ENCODE measurements around the gene SHC2.
"Not testable (repeated sequence)": the region's sequence is repeated elsewhere in the genome, so short reads cannot be mapped to it uniquely, and the experiment has no call there.

SHC2 gene

DNA sequence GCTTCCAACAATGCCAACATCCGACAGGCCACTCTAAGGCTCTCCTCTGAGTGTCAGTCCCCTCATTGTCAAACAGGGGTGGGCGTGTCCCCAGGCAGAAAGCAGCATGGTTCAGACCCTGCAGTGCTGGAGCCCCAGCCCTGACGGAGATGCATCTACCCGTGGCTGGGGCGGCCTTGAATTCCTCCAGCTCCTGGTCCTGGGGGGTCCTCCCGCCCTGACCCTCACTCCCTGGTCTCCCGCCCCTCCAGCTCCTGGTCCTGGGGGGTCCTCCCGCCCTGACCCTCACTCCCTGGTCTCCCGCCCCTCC lies 38.0 kb downstream of the SHC2 start:
- H3K9me3 Mint-ChIP-seq, result peaks cover 11% of the 10 kb centered on the region
- H3K4me3 Mint-ChIP-seq; H3K36me3 Mint-ChIP-seq (ENCODE audit: low read depth); H3K27ac Mint-ChIP-seq; H3K4me1 Mint-ChIP-seq (ENCODE audit: low read depth); intact Hi-C loops (cut with micrococcal nuclease); H3K27me3 Mint-ChIP-seq: not testable (repeated sequence)

DNA sequence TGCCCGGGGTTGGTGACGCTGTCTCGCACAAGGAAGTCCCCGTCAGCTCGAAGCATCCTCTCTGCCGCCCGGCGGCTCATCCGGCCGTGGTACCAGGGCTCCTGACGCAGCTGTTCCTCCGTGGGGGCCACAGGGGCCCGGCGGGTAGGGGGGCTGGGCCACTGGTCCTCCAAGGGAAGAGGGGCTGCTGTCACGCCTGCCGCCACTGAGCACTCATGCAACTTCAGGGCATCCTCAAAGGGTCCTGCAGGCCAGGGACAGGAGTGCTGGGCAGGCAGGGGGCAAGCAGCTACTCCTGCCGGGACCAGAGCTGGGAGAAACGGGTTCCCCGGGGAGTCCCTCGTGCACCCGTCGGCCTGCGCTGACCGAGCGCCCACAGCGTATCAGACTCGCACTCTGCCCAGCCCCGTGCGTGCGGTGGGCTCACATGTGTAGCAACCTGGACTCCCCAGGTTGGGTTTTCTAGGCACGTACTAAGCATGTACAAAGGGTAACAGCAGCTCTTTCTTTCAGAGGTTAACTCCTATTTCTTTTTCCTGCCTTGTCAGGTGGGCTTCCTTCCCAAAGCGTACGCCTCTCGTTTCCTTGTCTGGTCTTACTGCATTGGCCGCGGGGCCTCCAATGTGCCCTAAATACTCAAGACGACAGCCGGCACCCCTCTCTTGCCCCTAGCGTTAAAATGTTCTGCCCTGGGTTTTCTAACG lies 38.5 kb downstream of the SHC2 start:
- intact Hi-C loops (cut with micrococcal nuclease), result no loop called here
- no peak overlapping the region for H3K4me3 Mint-ChIP-seq
- peaks cover 2% of the 10 kb centered on the region for H3K27me3 Mint-ChIP-seq
- no peaks in the 10 kb centered on the region for H3K36me3 Mint-ChIP-seq (ENCODE audit: low read depth)
- H3K4me1 Mint-ChIP-seq (ENCODE audit: low read depth), result no peaks in the 10 kb centered on the region
- peaks cover 6% of the 10 kb centered on the region for H3K9me3 Mint-ChIP-seq
- no peak overlapping the region for H3K27ac Mint-ChIP-seq

DNA sequence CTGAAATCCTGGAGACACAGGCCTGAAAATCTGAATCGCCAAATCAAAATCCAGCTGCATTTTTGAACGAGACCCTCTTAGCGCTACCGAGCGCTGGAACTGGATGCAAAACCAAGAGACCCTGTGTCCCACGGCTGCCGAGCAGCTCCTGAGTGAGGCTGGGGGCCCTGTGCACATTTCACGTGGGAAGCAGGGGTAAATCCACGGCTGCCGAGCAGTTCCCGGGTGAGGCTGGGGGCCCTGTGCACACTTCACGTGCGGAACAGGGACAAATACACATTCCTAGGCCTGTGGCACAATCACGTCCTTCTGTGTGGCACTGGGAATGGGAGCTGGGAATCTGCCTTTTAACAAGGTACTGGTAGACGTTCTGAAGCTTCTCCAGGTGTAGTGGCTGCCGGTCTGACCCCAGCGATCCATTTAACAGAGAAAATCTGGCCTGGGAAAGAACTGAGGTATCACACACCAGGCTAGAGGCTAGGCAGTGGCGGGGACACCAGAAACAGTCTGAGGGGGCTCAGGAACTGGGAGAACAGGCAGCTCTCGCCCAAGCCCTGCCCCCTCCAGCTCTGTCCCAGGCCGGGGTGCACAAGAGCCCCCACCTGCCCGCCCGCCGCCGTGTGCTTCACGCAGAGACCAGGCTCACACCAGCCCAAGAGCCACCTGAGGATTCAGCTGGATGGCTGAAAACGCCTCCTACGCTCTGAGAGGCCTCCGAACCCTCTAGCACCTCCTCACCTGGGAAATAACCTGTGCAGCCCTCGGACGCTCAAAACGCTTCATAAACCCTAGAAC lies 40.9 kb downstream of the SHC2 start:
- Mint-ChIP-seq H3K36me3 (ENCODE audit: low read depth) (no peaks in the 10 kb centered on the region), H3K4me3 (no peak overlapping the region), H3K27ac (no peak overlapping the region), H3K27me3 (peaks cover 2% of the 10 kb centered on the region), H3K4me1 (ENCODE audit: low read depth) (no peaks in the 10 kb centered on the region), H3K9me3 (no peaks in the 10 kb centered on the region)
- intact Hi-C loops (cut with micrococcal nuclease), result no loop called here

DNA sequence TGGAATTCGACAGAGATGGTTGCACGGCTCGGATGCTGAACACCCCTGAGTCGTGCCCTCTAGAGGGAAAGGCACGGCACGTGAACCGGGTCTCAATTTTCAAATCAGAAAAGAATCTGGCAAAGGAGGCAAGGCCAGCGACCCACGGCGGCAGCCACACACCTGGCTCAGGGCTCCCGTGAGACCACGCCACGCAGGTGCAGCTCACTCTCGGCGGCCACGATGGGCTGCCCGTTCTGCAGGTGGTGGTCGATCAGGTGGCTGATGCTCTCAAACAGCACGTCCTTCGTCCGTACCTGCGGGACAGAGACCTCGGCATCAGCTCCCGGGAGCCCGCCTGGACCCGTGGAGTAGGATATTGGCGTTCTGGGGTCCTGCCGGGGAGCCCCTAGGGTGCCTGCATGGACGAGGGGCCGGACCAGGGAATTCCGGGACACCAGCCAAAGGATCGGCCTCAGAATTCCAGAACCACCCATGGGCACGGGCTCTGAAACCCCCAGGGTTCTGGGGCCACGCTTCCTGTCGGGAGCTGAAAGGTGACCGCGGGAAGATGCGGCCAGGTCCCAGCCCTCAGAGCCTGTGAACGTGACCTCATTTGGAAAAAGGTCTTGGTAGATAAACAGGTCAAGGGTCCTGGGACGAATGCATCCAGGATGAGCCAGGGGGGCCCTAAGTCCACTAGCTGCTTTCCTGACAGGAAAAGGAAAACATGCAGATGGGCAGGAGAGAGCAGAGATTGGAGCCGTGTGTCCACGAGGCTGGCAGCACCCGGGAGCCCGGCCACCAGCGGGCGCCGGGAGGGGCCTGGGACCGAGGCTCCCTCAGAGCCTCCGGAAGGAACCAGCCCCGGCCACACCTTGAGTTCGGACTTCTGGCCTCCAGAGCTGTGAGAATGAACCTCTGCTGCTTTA lies 41.8 kb downstream of the SHC2 start:
- no peak overlapping the region for H3K27ac Mint-ChIP-seq
- no peak overlapping the region for H3K4me3 Mint-ChIP-seq
- intact Hi-C loops (cut with micrococcal nuclease), result no loop called here
- no peaks in the 10 kb centered on the region for H3K4me1 Mint-ChIP-seq (ENCODE audit: low read depth)
- peaks cover 2% of the 10 kb centered on the region for H3K27me3 Mint-ChIP-seq
- no peaks in the 10 kb centered on the region for H3K9me3 Mint-ChIP-seq
- no peaks in the 10 kb centered on the region for H3K36me3 Mint-ChIP-seq (ENCODE audit: low read depth)

DNA sequence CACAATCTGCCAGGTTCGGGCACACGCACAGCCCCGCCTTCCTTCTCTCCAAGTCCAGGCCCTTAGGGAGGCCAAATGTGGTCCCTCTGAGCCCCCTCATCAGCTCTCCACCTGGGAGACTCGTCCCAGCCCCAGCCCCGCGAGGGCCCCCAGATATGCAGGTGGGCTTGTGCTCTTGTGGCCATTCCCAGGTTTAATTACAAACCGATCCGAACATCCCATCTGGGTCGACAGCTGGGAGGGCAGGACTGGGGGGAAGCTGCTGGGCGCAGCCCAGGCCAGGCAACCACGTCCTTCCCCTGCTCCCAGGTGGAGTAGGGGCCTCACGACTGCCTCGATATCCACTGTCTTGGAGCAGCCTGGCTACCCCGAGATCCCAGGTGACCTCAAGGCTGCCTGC lies 44.4 kb downstream of the SHC2 start:
- Mint-ChIP-seq H3K4me3 (no peak overlapping the region), H3K36me3 (ENCODE audit: low read depth) (no peaks in the 10 kb centered on the region), H3K27ac (no peak overlapping the region), H3K4me1 (ENCODE audit: low read depth) (no peaks in the 10 kb centered on the region), H3K27me3 (peaks cover 5% of the 10 kb centered on the region), H3K9me3 (no peaks in the 10 kb centered on the region)
- intact Hi-C loops (cut with micrococcal nuclease), result no loop called here

DNA sequence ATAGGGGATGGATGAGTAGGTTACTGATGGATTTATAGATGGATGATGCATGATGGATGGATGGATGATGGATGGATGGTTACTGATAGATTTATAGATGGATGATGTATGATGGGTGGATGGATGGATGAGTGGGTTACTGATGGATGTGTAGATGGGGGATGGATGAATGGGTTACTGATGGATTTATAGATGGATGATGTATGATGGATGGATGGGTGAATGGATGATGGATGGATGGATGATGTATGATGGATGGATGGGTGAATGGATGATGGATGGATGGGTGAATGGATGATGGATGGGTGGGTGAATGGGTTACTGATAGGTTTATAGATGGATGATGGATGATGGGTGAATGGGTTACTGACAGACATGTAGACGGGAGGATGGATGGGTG lies 45.5 kb downstream of the SHC2 start:
- Mint-ChIP-seq H3K27me3 (peaks cover 9% of the 10 kb centered on the region), H3K36me3 (ENCODE audit: low read depth) (no peaks in the 10 kb centered on the region), H3K4me3 (no peak overlapping the region), H3K9me3 (no peaks in the 10 kb centered on the region), H3K27ac (no peak overlapping the region), H3K4me1 (ENCODE audit: low read depth) (no peaks in the 10 kb centered on the region)
- intact Hi-C loops (cut with micrococcal nuclease), result no loop called here

DNA sequence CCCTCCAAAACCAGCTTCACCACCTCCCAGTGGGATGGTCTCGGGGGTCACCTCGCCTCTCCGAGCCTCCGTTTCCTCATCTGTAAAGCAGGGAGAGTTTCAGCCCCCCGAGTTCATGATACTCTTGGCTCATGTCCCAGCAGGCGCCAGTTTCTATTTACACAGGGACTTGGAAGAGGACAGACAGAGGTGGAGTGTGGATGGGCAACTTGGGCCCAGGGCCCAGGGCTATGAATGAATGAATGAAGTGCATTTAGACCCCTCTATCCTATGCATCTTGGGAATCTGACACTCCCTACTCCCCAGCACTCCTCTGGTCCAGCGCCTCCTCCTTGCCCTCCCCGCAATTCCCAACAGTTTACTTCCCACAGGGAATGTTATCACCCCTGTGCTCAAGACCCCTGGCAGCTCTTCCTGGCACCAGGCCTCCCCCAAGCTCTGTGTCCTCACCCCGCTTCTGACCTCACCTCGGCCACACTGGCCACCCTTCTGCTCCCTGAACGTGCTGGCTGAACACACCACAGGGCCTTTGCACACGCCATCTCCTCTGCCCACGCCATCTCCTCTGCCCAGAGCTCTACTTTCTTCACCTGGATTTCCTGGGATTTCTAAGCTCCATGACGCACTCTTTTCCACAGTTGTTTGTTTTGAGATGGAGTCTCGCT lies 46.9 kb downstream of the SHC2 start:
- H3K4me3 Mint-ChIP-seq, result no peak overlapping the region
- H3K27ac Mint-ChIP-seq, result no peak overlapping the region
- no peaks in the 10 kb centered on the region for H3K4me1 Mint-ChIP-seq (ENCODE audit: low read depth)
- intact Hi-C loops (cut with micrococcal nuclease), result no loop called here
- H3K27me3 Mint-ChIP-seq, result peaks cover 21% of the 10 kb centered on the region
- H3K36me3 Mint-ChIP-seq (ENCODE audit: low read depth), result no peaks in the 10 kb centered on the region
- no peaks in the 10 kb centered on the region for H3K9me3 Mint-ChIP-seq

DNA sequence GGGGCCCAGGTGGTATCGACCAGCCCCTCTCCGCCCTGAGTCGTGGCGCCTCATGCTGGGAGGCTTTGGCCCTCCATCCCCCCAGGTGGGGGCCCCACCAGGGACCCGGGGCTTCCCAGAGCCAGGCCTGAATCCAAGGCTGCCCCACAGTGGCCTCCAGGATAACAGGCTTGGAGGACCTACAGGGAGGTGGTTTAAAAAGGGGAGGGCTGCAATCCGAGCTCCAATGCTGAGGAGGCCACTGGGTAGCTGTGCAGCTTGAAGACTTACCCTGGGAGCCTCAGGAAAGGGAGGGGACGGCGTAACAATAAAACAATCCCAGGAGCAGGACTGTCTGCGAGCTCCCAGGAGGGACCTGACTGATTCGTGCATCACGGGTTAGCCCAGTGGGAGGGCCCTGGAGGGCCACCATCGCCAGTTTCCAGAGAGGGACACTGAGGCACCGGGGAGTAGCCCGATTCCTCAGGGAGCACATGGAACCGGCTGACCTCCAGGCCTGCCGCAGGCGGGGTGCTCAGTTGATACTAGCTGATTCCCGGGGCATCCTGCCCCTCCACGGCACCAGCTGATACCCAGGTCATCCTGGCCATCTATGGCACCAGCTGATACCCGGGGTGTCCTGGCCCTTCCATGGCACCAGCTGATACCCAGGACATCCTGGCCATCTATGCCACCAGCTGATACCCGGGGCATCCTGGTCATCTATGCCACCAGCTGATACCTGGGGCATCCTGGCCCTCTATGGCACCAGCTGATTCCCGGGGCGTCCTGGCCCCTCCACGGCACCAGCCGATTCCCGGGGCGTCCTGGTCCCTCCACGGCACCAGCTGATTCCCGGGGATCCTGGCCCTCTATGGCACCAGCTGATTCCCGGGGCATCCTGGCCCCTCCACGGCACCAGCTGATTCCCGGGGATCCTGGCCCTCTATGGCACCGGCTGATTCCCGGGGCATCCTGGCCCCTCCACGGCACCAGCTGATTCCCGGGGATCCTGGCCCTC lies 48.2 kb downstream of the SHC2 start:
- H3K4me1 Mint-ChIP-seq (ENCODE audit: low read depth), result no peaks in the 10 kb centered on the region
- no peak overlapping the region for H3K4me3 Mint-ChIP-seq
- H3K27ac Mint-ChIP-seq, result no peak overlapping the region
- H3K27me3 Mint-ChIP-seq, result peaks cover 27% of the 10 kb centered on the region
- H3K9me3 Mint-ChIP-seq, result no peaks in the 10 kb centered on the region
- intact Hi-C loops (cut with micrococcal nuclease), result no loop called here
- H3K36me3 Mint-ChIP-seq (ENCODE audit: low read depth), result no peaks in the 10 kb centered on the region

DNA sequence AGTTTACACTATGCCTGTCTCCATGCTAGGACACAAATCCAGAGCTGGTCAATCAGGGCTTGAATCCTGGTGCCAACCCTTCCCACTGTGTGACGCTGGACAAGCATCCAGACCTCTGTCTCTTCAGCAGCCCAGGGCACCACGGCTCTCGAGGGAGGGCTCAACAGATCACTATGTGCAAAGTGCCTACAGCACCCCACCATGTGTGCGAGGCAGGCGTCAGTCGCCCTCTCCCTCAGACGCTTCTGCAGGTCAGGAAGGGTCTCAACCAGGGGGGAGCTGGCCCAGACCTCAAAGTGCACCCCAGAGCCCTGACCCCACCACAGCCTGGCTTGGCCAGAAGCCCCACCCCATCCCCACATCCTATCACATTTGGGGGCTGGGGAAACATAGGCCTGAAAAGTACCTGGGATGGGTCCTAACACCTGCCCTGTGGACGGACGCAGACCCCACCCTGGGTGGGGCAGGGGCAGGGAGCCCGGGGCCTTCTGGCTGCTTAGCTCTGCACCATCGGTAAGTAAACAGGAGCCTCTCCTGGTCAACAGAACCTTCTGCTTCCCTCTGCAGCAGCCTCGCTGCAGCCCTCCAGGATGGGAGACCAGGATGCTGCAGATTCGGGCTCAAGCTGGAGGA lies 49.0 kb downstream of the SHC2 start:
- peaks cover 27% of the 10 kb centered on the region for H3K27me3 Mint-ChIP-seq
- no peaks in the 10 kb centered on the region for H3K9me3 Mint-ChIP-seq
- no peak overlapping the region for H3K27ac Mint-ChIP-seq
- H3K4me1 Mint-ChIP-seq (ENCODE audit: low read depth), result no peaks in the 10 kb centered on the region
- H3K4me3 Mint-ChIP-seq, result no peak overlapping the region
- H3K36me3 Mint-ChIP-seq (ENCODE audit: low read depth), result no peaks in the 10 kb centered on the region
- intact Hi-C loops (cut with micrococcal nuclease), result no loop called here

DNA sequence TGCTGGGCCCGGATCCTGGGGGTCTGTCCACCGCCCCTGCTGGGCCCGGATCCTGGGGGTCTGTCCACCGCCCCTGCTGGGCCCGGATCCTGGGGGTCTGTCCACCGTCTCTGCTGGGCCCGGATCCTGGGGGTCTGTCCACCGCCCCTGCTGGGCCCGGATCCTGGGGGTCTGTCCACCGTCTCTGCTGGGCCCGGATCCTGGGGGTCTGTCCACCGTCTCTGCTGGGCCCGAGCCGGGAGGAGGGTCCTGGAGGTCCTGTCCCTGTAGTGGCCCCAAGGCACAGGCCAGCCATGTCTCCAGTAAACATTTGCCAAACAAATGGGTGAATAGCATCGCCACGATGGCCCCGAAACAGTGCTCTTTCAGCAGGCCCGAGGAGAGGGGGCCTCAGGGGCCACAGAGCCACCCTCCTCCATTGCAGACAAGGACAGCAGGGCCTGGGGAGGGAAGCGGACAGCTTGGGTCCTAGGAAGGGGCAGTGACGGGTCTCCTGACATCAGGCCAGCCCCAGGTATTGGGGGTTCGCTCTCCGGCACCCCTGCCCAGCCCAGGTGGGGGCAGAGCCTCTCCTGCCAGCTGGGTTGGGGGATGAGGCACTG lies 49.6 kb downstream of the SHC2 start:
- peaks cover 30% of the 10 kb centered on the region for H3K27me3 Mint-ChIP-seq
- H3K4me1 Mint-ChIP-seq (ENCODE audit: low read depth); H3K27ac Mint-ChIP-seq; intact Hi-C loops (cut with micrococcal nuclease); H3K36me3 Mint-ChIP-seq (ENCODE audit: low read depth); H3K4me3 Mint-ChIP-seq; H3K9me3 Mint-ChIP-seq: not testable (repeated sequence)

DNA sequence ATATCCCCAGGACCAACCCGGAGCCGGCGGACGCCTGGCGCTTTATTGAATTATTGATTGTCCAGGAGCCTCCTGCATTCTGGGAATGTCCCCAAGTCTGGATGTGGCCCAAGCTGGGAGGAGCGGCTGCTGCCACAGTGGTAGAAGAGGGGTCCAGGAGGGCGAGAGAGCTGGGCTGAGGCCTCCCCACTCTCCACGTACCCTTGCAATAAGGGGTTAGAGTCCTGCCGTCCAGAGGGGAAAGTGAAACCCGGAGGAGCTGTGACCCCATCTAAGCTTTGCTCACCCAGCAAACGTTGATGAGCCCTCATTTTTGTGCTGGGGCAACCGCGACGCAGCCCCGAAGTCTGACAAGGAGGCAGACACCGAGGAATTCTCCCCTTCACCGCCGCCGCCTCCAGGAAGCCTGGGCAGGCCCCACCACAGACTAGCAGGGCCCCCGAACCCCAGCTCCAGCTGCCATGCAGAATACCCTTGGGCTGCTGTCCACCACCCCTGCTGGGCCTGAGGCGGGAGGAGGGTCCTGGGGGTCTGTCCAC lies 50.5 kb downstream of the SHC2 start:
- intact Hi-C loops (cut with micrococcal nuclease), result no loop called here
- H3K4me3 Mint-ChIP-seq, result no peak overlapping the region
- no peak overlapping the region for H3K27ac Mint-ChIP-seq
- no peaks in the 10 kb centered on the region for H3K4me1 Mint-ChIP-seq (ENCODE audit: low read depth)
- peaks cover 39% of the 10 kb centered on the region for H3K27me3 Mint-ChIP-seq
- no peaks in the 10 kb centered on the region for H3K36me3 Mint-ChIP-seq (ENCODE audit: low read depth)
- H3K9me3 Mint-ChIP-seq, result no peaks in the 10 kb centered on the region

DNA sequence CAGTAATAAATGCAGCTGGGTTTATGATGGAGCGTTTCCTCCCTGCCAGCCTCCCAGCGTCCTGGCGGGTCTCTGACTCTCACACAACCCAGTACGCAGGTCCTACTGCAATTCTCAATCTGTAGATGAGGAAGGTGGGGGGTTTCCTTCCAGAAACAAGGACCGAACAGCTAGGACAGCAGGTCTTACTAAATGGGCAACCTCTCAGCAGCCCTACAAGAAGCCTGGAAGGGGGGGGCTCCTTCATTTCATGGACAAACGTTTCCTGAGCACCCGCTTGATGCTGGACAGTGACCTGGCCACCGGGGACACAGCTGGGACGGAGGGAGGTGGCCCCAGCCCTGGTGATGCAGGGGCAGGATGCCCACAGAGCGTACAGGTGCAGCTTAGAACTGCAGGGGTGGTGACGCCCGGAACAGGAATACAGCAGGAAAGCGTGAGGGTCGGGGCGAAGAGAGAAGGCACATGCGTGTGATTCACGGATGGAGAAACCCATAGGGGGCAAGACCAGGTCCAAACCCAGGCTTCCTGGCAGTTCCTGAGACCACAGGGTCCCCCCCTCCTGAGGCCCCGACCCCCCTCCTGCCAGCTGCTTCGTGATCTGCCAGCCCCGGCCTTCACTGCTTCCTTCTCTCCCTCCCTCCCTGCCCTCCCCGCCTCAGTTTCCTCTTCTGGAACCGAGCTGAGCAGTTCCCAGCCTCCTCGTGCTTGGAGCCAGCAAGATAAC lies 51.2 kb downstream of the SHC2 start:
- H3K9me3 Mint-ChIP-seq, result no peaks in the 10 kb centered on the region
- intact Hi-C loops (cut with micrococcal nuclease), result no loop called here
- no peaks in the 10 kb centered on the region for H3K4me1 Mint-ChIP-seq (ENCODE audit: low read depth)
- peak overlapping the region; percentile 22 for H3K4me3 Mint-ChIP-seq
- no peaks in the 10 kb centered on the region for H3K36me3 Mint-ChIP-seq (ENCODE audit: low read depth)
- H3K27ac Mint-ChIP-seq, result no peak overlapping the region
- peaks cover 41% of the 10 kb centered on the region for H3K27me3 Mint-ChIP-seq
